NCI-H1092 treated with DMSO at 0.1 percent for 48 hours (cell line): ENCODE measurements around the gene NEK4.
A peak's percentile ranks its signal among the peaks of the same experiment; 100 is the strongest.
"Not testable (repeated sequence)": the region's sequence is repeated elsewhere in the genome, so short reads cannot be mapped to it uniquely, and the experiment has no call there.

Source experiments
- DNase-seq: peaks from one replicate; lab custom pipeline; 2025; lab: John Stamatoyannopoulos, UW

The NEK4 gene

DNA sequence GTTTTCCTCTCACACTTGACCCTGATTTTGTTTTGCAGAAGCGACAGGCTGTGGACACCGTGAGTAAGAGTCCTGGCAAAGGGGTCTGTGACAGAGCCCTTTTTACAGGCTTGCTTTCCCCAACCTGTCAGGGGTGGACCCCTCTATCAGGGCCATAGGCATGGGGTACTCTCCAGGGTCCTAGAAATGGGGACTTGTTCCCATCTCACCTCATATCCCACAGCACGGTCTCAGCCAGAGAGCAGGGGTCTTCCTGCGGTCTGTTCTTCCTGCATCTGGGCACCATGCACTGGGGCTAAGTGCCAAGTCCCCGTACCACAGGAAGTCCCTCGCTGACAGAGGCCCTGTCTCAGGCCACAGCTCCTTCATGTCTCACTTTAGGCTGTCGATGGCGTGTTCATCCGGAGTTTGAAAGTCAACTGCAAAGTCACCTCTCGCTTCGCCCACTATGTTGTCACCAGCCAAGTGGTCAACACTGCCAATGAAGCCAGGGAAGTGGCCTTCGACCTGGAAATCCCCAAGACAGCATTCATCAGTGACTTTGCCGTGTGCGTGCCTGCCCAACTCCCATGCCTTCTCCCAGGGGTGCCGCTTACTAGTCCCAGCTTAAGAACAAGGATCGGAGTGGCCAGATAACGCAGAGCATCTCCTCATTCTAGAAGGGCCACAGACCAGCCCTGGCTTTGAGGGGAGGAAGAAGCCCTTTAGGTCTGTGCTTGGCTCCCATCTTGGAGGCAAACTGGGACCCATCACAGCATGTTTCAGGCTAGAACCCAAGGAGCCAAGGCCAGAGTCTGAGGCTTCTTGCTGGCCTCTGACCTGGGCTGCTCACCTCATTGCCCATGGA, 7.4 kb upstream of the NEK4 start:
- no peak for DNase-seq

DNA sequence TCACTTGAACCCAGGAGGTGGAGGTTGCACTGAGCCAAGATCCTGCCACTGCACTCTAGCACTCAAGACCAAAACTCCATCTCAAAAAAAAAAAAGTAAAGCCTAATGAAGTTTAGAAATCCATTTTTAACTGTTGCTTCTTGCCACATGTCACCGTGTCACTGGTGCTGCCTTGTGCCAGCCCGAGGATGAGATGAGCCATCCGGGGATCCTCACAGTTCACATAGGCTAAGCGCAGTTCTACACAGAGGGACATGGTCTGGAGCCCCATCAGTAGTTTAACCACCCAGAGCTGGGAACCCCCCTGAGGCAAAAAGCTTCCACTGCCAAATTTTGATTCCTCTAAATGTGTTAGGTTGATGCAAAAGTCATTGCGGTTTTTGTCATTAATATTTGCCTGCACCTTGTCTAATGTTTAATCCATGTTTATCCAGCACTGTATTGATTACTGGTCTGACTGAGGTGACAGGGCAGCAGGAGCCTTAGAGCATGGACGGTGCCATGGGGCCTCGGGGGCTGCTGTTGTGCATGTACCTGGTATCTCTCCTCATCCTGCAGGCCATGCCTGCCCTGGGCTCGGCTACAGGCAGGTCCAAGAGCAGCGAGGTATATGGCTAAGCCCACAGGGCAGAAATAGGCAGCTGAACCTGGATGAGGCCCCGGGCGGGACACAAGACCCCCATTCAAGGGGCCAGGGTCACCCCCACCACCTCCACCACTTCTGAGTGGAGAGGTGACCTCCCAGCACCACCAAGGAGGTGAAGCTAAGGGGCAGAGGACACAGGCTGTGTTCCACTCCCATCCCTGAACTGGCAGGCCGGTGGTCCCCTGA, 6.6 kb upstream of the NEK4 start, which contains the start of gene ITIH1:
Gene ITIH1, plus strand, starts transcription at position 473 of the 832 bp plus-strand sequence. Its CDS starts 17 bp downstream, at position 490.
- DNase-seq = no peak

DNA sequence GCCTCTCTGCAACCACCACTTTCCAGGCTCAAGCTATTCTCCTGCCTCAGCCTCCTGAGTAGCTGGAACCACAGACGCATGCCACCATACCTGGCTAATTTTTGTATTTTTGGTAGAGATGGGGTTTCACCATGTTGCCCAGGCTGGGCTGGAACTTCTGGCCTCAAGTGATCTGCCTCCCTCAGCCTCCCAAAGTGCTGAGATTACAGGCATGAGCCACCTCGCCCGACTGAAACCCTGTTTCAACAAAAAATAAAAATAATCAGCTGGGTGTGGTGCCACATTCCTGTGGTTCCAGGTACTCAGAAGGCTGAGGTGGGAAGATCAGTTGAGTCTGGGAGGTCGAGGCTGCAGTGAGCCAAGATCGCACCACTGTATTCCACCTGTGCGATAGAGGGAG, 5.7 kb upstream of the NEK4 start:
- DNase-seq = not testable (repeated sequence)

DNA sequence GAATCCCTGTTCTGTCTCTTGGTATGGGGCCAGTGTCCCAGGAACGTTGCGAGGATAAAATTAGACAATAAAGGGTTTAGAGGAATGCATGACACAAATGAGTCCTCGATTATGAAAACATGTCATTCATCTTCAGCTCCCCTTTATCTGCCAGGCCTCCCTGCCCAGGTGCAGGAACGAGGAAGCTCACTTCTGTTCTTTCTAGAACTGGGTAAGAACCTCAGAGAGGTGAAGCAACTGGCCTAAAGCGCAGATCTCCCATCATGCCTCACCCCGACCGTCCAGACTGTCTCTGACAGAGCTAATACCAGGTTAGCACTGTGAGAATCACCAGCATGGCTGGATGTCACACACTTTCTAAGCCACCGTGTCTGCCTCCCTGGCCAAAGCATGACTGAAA, 5.1 kb upstream of the NEK4 start:
- DNase-seq = no peak

DNA sequence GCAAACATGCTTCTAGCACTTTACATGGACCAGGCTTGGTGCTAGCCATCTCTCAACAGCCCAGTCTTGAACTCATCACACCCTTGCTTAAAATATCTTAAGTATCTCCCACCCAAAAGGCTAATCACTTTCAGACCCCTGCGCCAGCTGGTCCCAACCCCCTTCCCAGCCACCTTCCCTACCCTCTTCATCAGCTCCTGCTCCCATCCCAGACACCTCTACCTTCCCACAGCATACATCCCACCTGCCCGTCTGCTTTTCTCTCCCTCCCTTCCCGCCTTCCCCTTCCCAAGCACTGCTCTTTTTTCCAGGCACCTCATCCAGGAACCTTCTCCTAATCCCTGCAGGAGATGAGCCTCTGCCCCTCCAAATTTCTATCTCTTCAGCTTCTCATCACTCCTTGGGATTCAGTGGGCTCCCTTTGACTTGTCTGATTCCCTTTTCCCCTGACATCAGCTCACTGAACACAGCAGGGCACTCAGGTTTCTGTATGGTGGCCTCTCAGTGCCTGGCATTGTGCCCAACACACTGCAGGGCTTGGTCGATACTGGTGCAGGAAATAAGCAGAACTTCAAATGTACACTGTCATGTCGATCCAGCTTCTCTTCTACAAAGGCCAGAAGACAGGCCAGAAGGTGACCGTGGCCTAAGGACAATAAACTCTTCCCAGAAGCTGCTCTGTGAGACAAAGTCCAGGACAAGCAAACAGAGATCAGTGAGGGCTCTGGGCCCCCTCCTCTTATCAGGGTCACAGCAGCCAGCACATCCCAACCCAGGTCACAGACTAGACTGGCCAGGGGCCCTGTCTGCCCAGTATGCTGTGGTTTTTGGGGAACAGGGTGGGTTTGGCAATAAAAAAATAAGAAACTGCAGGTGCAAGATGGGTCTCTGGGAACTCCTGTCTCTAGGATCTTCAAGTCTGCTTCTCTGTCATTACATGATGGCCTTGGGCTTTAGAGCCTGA, 4.4 kb upstream of the NEK4 start:
- DNase-seq = peak; percentile 47

DNA sequence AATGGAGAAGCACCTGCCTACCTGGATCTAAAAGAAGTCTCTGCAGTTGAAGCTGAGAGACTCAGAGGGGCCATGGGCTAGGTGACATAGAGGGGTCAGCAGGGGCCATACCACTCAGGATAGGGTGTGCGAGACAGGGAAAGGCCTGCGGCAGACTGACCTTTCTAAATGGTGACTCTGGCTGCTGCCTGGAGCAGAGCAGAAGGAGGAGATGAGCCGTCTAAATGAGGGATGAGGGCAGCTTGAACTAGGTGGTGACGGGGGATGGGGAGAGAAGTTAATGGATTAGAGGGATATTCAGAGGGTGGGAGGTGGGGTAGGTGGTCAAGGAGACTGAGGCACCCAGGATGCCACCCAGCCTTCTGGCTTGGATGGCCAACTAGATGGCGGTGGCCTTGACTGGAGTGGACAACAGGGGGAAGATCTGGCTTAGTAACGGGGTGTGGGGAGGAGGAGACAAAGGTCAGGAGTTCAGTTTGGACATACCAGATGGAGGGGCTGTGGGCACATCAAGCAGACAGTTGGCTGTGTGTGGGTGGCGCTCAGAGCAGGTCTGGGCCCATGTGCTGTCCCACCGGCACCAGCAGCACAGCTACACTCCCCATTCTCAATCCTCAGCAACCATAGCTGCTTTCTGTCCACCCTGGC, 3.5 kb upstream of the NEK4 start:
- no peak for DNase-seq

DNA sequence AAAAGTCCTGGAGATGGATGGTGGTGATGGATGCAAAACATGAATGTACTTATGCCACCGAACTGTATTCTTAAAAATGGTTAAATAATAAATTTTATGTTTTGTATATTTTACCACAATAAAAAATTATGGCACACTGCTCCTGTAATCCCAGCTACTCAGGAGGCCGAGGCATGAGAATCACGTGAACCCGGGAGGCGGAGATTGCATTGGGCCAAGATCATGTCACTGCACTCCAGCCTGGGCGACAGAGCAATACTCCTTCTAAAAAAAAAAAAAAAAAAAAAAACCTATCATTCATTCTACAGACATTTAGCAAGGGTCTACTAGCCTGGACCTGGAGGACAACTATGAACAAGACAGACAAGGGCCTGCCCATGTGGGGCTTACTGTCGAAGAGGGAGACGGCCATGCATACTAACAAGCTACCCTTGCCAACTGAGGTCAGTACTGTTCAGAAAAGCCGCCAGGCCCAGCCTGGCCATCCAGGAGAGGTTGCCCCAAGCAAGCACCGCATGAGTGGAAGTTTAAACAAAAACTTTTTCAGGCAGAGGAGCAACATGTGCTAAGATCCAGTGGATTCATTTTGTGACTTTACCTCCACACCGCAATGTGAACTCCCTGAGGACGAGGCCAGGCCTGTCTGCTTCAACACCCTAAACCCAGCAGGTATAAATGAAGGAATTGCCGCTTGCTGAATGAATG, 2.8 kb upstream of the NEK4 start:
- DNase-seq = no peak

DNA sequence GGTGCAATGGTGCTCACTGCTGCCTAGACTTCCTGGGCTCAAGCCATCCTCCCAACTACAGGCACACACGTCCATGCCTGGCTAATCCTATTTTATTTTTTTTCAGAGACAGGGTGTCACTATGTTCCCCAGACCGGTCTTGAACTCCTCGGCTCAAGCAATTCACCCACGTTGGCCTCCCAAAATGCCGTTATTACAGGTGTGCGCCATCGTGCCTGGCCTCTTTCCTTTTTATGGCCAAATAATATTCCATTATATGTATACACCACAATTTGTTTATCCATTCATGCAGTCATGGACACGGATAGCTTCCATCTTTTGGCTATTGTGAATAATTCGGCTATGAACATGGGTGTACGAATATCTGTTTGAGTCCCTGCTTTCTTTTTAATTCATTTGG, 962 bp upstream of the NEK4 start:
- no peak for DNase-seq

DNA sequence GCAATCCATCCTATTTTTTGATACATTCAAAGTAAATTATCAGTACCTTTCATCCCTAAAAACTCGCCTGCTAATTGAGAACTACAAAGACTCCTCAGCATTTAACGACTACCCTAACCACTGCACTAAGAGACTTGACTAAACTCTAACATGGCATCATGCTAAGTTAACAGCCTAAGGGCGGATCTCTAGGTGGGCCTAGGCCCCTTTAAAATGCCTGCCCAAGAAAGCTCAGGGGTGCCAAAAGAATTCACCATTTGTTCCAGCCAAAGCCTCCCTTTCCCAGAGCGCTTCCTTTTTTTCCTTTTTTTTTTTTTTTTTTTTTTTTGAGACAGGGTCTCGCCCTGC, 568 bp upstream of the NEK4 start:
- no peak for DNase-seq

DNA sequence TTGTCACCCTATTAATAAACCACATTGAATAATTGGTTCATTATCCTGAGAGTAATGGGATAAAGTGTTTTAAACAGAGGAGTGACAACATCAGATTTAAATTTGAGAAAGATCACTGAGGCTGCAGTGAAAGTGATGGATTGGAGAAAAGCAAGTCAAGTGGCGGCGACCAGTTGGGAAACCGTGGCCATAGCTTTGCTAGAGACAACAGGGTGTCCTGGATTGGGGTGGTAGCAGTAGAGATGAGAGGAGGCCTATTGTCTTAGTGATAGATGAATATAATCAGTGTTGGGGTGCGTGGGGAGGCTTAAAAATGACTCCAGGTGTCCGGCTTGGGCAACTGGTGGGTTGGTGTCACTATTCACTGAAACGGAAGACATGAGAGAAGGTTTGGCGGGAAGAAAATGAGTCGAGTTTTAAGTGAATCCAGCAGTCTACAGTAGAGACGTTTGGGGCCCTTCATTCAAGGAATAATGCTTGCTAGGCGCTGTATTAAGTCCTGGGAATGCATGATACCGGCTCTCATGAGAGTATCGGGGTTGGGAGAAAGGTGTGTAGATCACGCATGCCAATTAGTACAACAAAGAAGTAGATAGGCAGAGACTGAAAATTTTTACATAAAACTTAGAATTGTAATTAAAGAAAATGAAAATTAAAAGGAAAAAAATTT, 819 bp downstream of the NEK4 start:
- DNase-seq = no peak

DNA sequence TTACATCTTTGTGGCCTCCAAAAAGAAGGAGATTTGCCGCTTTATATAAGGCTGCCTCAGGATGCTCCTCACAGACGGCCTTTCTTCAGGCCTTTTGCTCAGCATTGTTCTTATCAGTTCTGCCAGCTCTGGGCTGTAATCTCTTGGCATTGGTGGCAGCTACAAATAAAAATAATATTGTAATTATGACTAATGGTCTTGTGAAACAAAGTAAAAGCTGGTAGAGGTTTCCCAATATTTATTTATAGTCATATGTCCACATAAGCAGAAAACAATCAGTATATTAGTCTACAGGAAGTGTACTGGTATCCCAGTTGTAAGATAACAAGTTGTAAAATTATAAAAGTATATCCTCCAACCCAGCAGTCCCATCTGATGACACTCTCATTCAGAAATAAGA, 7.3 kb downstream of the NEK4 start:
- no peak for DNase-seq

DNA sequence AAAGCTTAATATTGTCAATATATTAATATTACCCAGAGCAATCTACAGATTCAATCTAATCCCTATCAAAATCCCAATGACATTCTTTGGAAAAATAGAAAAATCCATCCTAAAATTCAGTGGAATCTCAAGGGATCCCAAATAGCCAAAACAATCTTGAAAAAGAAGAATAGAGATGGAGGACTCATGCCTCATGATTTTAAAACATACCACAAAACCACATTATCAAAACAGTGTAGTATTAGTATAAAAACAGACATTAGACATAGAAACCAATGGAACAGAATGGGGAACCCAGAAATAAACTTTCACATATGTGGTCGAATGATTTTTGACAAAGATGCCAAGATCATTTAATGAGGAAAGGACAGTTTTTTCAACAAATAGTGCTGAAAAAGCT, 14.6 kb downstream of the NEK4 start:
- no peak for DNase-seq

DNA sequence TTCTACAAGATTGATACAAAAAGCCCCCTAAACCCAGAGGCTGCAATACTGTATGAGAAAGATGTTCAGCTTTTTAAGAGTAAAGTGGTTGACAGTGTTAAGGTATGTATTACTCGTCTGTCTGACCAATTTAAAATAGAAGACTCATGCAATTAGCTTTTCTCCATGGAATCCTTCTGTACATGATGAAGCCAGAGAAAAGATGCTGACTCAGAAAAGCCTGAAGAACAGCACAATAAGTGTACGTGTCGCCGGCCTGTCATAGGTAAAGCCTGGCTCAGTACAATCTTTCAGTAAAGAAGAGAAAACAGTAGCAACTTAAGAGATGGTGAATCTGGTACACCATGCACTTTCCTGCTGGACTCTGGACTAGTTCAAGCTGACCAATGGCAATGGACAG, 16.4 kb downstream of the NEK4 start:
- DNase-seq = no peak

DNA sequence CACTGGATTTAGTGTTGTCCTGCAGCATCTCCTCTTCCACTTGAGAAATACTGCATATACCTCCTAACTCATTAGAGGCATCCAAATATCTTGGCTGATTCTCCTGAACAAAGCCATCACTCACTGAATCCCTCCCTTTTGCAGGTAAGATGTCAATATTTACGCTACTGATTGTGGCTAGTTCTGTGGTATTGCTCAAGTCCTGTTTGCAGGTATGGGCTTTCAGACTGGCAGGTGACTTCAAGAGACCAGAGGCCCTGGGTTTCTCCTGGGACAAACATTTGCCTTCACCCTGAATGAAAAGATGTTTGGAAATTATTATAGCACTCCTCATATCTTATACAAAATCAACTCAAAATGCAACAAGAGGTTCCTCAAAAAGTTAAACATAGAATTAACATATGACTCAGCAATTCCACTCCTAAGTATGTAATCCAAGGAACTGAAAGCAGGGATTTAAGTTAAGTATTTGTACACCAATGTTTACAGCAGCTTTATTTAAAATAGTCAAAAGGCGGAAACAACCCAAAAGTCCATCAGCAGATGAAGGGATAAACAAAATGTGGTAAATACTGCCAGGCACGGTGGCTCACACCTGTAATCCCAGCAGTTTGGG, 18.6 kb downstream of the NEK4 start:
- no peak for DNase-seq

DNA sequence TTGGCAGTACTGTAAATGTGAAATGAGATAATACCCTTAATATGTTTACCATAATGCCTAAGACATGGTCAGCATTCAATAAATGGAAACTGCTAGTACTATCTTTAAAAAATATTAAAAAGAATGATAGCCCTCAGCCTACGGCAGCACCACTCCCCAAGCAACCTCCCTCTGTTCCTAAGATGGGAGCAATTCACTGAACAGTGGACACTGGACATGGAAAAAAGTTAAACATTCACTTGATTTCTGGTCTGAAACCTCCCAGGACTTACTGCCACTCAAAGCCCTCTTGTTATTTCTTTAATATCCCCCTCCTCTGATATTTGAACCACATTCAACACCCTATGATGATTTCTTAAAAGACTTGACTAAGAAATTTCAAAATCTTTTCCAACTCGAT, 27.0 kb downstream of the NEK4 start:
- DNase-seq = no peak

DNA sequence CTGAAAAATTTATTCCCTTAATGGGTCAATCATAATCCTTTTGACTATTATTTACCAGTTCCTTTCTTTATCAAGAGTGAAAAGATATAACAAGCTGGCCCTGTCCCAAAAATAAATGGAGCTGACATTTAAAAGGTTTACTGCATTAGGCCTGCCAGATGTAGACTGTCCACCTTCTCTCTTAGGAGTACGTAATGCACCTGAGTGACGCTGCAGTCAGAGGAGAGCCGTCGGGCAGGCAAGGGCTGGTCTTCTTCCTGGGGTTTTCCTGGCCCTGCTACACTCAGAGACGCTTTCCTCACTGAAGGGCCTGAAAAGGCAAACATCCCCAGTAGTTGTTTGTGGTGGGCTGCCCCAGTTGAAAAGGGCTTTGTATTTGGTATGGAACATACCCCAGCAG, 27.6 kb downstream of the NEK4 start:
- no peak for DNase-seq

DNA sequence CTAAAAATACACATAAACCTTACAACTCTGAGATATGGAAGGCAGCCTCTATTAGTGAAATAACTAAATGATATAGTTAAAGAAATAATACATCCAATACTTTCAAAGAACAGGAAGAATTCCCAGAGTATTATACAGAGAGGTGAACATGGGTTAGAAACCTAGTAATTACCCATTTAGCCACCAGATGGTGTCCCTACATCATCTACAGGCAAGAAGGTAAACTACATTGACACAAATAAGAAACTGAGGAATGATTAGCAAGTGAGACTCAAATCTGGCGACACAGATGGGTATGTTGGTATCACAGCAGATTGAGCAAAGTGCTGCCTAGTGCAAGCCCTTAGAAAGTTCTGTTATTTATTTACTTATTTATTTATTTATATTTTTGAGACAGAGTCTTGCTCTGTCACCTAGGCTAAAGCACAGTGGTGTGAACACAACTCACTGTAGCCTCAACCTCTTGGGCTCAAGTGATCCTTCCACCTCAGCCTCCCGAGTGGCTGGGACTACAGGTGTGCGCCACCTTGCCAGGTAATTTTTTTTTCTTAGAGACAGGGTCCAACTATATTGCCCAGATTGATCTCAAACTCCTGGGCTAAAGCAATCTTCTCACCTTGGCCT, 28.2 kb downstream of the NEK4 start:
- no peak for DNase-seq

DNA sequence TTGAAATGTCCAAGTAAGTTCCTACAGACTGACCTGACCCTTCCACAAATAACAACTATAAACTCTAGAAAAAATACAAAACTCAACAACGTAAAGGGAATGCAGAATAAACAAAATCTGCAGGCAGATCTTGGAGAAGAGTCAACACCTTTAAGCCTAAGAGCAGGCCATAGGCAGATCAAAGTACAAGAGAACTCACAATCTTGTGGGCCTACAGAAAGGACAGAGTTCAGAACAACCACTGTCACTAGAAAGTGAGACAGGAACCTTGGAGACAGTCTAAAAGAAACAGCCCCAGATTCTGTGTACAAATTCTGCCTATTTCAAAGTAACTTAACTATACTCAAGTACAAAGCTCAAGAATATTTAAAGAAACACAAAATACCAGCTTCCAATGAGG, 31.0 kb downstream of the NEK4 start:
- no peak for DNase-seq

DNA sequence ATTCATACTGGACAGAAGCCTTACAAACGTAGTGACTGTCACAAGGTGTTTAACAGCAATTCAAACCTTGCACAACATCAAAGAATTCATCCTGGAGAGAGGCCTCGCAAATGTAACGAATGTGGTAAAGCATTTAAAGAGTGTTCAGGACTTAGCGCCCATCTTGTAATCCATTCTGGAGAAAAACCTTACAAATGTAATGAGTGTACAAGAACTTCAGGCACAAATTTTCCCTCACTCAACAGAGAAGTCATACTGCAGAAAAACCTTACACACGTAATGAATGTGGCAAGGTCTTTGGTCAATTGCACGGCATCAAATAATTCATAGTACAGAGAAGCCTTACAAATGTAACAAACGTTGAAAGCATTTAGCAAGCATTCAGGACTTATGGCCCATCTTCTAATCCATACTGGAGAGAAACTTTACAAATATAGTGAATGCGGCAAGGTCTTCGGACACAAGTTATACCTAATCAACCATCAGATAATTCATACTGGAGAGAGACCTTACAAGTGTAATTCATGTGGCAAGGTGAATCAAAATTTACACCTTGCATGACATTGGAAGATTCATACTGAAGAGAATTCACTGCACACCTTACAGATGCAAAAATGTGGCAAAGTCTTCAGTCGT, 37.4 kb downstream of the NEK4 start:
- DNase-seq = no peak
